Fibroblast of skin of left quadriceps (primary cell): ENCODE results near the gene SWI5.
A peak's percentile ranks its signal among the peaks of the same experiment; 100 is the strongest.

Experiments used
- DNase-seq, 2 experiments: peaks; one replicate each; pipeline ENCODE4 v3.0.0-alpha.2; 2013; ENCODE audit warnings: low read depth in 2 of 2

Gene SWI5

DNA sequence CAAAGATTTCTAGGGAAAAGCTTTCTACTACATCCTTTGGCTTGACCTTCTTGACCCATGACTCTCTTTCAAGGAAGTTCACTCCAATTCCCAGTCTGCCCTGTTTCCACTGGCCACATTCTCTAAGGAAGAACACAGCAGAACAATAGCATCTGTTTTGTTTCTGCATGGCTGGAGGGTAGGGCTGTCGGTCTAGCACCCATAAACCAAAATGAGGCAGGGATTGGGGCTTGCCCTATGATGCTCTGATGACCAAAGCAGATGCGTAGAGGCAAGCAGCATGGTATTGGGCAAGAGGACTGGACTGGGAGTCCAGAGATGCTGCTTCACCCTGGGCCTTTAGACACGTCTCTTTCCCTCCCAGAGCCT is 24.4 kb upstream of the SWI5 start:
- DNase-seq = no peak

DNA sequence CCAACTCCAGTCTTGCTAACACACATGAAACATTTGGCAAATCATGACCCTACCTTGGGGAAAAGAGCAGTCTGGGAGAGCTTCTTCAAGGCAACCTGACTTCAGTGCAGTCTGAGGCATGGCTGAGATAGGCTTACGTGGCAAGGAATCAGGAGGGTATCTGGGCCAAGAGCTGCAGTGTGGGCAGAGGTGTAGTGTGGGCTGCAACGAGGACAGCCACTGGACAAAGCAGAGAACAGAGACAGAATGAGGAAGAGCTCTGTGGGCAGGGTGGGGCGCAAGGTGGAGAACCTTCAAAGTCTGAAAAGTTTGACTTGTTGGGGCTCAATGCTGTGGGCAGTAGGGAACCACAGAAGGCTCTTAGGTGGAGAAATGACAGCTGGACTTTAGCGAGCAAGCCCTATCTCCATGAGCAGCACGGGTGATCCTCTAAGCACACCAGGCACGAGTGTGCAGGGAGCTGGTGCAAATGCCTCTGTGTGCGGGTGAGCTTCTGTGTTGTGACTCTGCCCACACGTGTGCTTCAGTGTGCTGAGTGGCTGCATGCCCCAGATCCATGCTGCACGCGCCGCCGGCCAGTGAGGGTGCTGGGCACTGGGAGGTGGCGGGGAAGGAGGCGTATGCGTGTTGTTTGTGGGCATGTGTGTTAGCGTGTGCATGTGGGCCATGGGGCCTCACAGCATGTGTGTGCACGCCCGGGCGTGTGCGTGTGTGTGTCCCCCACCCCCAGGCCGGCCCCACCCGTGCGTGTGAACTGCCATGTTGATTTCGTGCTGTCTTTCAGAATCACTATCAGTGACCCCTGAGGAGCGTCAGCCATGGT is 23.5 kb upstream of the SWI5 start:
- DNase-seq = no peak

DNA sequence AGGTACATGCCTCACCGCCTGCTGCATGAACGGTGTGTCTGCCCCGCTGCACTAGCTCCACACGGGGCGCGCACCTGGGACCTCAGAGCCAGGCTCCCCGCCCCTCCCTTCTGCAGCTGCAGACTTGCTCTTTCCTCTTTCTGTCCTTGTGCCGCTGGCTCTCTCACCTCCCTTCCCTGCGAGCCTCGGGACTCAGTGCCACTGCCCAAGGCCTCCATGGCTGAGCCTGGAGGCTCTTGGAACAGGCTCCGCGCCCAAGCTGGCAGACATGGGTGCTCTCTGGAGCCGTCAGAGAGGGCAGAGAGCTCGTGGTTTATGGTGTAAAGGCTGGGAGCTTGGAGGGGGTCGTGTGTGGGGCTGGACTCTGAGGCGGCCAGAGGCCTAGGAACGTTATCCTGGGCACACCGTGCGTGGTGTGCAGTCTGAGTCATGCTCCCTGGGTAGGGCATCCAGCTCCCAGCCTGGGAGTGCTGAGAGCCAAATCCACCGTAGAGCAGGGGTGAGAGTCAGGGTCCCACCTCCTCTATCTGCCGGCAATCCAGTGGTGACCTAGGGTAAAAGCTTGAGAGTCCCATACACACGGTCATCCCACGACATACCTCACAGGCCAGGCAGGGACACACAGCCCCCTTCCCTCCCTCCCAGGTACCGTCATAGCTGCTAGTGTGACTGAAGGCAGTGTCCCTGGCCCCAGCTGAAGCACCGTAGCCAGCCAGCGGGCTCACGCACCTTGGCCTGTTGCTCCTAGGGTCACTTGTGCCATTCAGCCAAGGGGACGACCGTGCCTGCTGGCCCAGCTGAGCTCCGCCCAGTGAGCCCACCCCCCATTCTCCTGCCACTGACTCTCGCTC is 22.7 kb upstream of the SWI5 start:
- no peak for DNase-seq

DNA sequence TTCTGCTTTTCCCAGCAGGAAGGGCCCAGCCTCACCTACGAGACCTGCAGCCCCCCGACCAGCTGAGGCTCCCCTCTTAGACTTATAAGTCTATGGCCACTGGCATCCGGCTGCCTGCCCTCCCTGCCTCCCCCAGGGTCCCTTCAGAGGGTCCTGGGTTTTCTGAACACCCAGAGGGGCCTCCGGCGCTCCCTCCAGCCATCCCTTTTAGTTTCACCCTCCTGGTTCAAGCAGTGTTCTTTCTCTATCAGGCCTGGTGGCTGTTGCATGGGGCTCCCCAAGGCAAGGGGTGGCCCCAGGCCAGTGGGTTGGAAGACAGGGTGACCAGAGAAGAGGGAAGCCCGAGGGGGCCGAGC is 22.1 kb upstream of the SWI5 start:
- no peak for DNase-seq

DNA sequence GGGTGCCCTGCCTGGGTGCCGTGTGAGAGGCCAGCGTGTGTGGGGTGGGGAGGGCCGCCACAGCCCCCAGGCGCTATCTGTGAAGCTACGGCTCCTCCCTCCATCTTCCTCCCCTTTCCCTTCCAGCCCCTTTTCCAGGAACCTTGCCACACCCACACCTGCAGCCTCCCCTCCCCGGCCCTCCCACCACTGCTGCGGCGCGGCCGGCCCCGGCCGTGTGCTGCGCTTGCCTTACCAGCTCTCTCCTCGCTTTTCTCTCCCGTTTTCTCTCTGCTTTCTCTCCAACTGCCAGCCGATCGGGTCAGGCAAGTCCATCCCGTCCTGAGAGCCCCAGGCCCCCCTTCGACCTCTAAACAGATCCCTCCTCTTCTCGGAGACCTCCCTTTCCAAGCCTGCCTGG is 21.7 kb upstream of the SWI5 start:
- DNase-seq = no peak

DNA sequence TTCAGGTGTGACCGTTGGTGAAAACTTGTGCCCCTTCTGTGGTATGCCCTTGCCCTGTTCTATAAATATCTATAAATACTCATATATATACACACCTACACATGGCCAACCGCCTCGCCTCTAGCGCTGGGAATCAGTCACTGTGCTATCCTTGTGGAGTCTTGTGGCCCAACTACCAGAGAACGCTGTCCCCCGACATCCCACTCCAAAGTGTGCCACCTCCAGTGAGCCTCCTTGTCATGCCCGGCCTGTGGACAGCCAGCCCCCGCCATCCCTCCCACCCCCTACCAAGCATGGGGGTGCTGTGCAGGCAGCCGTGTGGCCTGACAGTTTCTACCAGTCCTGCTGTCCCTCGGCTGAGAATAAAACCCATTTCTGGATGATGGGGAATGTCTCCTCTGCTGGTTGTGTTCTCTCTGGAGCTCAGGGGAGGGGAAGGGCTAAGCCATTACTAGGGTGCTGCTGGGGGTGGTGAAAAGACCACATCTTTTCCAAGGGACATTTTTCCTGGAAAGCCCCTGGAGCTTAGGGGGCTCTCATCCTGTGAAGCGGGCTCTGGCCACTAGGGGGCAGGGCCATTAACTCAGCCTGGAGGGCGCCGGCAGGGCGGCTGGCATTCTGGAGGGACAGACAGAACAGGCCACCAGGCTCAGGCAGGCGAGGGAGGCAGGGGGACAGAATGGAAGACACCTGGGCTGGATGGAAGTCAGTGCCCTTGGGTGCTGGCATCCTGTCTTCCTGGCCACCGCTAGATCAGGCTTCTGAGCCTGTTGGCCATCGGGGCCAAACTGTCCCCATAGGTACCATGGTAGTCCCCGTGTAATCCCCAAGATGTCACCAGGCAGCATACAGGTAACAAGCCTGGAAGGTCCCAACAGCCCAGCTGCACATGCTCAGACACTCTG is 21.0 kb upstream of the SWI5 start:
- DNase-seq = no peak

DNA sequence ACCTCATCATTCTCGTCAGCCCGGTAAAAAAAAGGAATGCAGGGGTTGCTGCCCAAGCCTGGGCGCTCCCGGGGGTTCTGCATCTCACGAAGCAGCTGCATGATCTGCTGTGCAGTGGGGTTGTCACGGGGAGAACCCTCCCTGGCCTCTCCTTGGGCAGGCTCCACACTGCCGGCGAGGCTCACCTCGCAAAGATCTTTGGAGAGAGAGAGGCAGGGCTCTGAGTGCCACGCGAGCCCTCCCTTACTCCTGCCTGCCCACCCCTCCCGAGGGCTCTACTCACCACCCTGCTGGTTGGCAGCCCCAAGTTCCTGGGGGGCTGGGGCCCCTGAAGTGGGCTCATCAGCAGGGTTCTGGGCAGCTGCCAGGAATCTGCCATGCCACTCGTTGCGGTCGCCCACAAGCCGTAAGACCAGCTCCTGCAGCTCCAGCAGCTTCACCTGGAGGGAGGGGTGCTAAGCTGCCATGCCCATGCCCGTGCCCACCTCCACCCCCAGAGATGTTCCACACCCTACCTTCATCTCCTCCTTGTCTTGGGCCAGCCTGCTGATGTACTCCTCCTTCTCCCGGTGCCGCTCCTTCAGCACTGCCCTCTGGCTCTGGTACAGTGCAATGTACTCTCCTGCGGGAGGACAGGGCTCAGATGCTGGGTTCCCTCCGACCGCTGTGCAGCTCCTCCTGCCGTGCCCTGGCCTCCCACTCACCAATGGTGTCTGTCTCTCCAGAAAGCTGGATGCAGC is 18.8 kb upstream of the SWI5 start:
- no peak for DNase-seq

DNA sequence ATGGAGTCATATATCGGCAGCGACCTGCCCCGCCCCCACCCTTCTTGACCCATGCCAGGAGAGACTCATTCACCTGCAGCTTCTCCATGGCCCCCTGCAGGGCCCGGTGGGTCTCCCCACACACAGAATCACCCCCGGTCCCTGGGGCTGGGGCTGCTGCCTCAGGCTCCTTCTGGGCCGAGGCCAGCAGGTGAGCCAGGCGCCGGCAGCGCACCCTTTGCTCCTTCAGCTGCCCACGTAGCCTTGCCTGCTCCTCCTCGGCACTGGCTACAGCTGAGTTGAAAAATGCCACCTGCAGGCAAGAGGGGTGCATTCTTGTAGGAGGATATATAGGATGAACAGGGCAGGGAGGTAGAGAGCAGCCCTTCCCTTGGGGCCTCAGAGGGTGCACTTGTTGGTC is 18.2 kb upstream of the SWI5 start:
- no peak for DNase-seq

DNA sequence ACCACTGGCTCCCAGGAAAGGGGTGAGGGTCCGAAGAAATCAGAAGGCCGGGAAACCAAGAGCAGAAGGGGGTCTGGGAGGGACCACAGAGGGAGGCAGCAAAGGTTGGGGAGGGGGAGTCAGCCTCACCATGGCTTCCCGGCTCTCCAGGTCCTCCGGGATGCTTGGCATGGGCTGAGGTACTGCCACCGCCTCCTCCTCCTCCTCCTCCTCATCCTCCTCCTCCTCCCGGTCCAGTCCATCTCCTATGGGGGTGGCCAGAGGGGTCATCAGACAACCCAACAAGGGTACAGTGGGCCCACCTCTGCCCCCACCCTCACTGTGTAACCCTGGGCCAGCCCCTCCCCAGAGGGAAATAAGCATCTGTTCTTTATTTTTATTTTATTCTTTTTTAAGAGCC is 17.8 kb upstream of the SWI5 start:
- DNase-seq = no peak

DNA sequence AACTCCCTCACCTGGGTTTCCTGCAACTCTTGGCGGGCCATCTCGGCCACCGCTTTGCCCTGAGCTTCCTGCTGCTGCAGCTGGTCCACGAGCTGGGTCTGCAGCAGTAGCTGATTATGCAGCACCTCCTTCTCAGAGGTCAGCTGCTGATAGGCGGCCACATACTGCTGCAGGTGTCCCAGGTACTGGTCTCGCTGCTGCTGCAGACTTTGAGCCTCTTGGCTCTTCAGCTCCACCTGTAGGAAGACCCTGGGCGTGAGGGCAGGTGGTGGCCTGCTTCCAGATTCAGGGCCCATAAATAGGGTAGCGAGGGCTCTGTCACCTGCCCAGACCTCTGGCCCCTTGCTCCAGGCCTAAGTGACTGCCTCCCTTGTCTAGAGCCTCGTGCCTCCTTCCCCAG is 16.9 kb upstream of the SWI5 start:
- no peak for DNase-seq

DNA sequence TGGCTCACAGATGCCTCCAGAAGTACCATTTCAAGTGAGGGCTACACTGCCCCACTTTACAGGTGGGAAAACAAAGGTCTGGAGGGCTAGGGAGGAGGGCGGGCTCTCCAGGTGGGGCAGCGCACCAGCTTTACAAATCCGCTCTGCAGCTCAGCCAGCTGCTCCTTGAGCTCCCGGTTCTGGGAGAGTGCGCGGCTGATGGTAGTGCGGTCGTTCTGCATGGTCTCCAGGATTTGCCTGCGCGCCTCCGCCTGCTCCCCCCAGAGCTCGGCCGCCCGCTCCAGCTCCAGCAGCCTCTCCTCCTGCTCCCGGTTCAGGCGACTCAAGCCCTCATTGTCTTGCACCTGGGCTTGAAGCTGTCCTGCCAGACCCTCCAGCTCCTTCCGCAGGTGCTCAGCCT is 15.7 kb upstream of the SWI5 start:
- DNase-seq = no peak

DNA sequence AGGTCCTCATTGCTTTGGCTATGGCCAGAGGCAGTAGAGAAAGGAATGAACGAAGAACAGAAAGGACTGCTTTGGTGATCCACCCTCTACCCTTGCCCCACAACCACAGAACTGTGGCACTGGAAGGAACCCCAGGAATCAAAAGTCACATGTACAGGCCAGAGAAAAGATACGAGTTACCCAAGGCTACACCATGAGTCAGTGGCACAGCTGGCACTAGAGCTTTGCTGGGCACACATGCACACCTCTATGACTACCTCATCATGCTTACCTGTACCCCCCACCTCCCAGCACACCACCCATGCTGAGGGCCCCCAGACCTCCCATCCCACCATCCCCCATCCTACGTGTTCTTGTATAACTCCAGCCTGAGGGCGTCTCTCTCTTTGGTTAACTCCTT is 13.4 kb upstream of the SWI5 start:
- no peak for DNase-seq

DNA sequence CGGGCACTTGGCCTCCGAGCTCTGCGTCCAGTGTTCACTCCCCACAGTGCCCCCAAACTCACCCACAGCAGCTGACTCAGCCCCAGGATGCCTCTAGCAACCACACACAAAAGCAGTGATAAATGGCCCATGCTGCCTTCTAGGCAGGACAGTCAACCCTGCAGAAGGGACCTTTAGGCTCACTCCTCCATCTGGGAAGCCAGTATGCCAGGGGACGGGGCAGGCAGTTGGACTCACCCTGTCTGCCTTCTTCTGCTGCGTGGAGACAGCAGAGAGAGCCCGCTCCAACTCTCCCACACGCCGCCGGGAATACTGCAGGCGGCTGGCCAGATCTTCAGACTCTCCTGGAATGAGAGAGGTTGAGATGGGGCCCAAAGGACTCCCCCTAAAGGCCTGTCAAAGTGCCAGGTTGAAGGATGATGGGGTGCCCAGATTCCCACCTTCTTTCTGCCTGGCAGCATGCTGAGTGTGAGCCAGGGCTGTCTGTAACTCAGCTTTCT is 10.7 kb upstream of the SWI5 start:
- no peak for DNase-seq

DNA sequence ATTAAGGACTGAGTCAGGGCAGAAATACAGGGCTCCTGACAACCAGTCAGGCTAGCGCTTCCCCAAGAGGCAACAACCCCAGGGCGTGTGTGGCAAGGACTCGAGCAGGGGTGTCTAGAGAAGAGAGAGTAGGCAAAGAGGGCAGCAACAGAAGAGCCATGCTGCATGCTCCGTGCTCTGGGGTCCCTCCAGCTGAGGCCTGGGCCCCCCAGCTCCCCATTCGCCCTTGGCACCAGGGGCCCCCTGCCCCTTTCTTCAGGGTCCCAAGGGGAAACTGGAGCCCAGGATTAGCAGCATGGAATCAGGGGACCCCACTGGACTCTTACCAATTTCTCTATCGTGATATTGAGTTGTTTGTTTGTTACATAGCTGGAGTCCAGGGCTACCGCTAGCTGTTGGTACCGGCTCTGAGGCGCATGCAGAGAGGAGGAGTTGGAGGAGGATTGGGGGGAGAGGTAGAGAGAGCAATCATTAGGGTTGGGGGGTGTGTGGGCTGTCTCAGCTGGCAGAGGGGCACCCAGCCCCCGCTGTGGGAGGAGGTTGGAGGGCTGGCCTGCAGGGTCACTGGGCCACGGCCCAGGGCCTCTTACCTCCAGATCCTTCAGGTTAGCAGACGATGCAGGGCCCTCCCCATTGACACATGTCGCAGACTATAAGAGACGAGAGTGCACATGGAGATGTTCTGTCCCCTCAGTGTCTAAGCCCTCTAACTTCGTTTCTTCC is 9.0 kb upstream of the SWI5 start:
- no peak for DNase-seq

DNA sequence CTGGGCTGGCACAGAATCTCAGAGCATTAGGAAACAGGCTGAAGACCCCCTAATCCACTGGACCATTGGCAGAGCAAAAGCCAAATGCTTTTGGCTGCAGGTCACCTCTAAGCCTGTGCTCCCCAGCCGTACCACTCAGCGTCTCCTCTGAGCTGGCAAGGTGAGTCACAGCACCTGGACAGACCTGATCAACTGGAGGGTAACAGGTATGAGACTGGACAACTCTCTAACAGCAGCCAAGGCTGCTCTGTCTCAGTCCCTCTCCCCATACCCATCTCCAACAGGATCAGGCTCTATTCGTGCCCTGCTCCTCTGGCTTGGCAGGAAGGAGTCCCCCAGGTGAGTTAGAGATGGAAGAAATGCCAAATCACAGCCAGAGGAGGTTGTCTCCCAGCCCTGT is 5.0 kb upstream of the SWI5 start:
- DNase-seq = no peak

DNA sequence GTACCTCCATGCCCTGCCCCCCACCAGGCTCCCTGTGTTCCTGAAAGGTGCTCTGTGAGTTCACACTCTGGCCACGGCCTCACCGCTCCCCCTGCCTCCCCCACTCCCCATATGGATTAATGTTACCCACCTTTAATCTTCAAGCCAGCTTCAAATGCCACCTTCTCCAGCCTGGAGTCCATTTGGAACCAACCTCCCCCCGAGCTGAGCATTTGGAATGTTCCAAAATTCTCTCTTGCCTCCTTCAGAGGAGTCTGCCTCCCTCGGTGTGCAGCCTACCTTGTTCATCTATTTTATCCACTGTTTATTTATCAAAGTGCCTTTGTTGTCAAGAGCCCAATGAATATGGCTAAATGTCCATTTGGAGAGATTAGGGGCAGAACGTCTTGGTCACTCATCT is 4.6 kb upstream of the SWI5 start:
- DNase-seq = no peak

DNA sequence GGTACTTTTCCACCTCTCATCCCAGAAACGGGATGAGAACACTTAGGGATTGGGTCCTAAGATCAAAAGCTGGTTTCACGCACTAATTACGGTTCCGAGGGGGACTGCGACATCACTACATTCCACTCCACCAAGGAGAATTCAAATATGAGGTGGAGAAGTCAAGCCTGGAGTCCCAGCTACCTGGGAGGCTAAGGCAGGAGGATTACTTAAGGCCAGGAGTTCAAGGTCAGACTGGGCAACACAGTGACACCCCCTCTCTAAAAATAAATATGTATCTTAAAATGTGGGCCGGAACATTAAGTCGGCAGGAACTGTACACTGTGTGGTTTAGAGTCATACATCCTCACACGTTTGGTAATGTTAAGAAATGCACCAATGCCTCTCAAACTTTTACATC is 1.8 kb upstream of the SWI5 start:
- no peak for DNase-seq

DNA sequence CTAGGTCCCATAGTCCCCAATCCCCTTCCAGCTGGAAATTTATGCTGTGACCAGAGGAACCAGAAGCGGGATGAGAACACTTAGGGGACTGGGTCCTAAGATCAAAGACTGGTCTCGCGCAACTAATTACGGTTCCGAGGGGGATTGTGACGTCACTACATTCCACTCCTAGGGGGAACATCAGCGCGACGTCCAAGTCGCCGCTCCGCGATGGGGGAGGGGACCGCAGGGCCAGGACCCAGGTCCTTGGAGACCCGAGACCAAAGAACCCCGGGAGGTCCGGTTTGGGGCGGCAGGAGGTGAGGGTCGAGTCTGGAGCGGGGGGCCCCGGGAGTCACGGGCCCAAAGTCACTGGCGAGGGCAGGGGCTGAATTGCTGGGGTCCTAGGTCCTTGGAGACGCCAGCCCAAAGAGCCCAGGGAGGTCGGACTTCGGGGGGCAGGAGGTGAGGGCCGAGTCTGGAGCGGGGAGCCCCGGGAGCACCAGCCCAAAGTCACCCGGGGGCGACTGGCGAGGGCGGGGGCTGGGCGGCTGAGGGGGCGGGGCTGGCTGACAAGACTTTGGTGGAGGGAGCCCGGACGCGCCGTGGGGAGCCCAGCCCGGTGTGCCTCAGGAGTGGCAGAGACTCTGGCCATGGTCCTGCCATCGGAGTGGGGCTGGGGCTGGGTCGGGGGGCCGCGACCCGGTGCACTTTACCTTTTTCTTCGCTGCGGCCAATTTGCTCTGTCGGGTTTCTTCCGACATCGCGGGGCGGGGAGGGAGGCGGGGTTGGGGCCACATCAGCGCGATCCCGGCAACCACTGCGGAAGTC is 673 bp upstream of the SWI5 start, which contains the start of gene GOLGA2:
Gene GOLGA2, minus strand, starts transcription at position 810 of the 810 bp plus-strand sequence. Its CDS starts 31 bp downstream, at position 779.
- DNase-seq = peak; percentile 18 to 29

DNA sequence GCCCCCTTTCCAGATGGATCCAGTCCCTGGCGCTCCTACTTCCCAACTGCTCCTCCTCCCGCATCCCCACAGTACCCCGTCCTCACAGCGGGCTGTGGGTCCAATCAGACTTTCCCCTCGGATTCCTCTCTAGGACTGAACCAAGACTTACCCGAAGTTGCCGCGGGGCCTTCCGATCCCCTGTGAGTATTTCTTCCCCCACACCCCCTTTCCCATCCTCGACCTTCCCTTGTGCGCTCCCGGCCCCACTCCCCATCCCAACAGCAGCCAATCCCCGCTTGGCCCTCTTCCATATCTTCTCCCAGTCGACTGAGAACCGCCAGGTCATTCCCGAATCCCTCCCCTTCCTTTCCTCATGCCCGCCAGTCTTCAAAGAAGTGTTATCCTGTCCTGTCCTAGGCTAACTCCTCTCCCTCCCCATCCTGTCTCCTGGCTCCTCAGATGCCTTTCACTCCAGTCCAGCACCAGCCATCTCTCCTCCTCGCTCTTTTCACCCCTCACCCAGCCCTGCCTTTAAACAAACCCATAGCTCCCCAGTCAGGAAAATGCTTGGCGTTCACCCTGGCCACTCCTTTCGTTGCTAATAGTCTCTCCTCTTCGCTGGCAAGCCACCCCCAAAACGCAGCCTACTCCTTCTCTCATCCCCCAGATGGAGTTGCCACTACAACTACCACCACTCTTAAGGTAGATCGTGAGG is 646 bp downstream of the SWI5 start:
- DNase-seq = no peak
